ENCODE results near the gene SLC39A6. TPM values are rescaled to one million over a fixed set of nuclear protein-coding genes. Genes with fewer than 3 reads are reported as not detected.

SLC39A6 gene
- total RNA-seq, 2 donors from 2014 or later: 25.7 to 34.1 TPM

- Histone ChIP-seq H3K4me1 (ENCODE audit: control insufficient read depth, insufficient read depth, low read length) (peaks cover 8% of the 10 kb centered on the region), H3K4me3 (ENCODE audit: low read length) (no peak overlapping the region), H3K36me3 (ENCODE audit: control insufficient read depth, insufficient read depth, low read length) (peaks cover 88% of the 10 kb centered on the region), H3K27me3 (ENCODE audit: control insufficient read depth, insufficient read depth, low read length, poor library complexity, severe bottlenecking) (no peaks in the 10 kb centered on the region), H3K27ac (ENCODE audit: low read depth, low read length) (no peak overlapping the region), H3K9ac (ENCODE audit: extremely low read depth, low read length, poor library complexity, severe bottlenecking) (no peak overlapping the region), H3K9me3 (ENCODE audit: control insufficient read depth, low read length) (no peaks in the 10 kb centered on the region)
- no peaks in the 10 kb centered on the region for H3K4me1 Mint-ChIP-seq
- WGBS, 2 experiments (ENCODE audit: insufficient coverage in 1 of 2, insufficient read length in 1 of 2): 95 to 100% methylated on average over 1 to 3 of the region's 4 CpGs
- no peak for DNase-seq
- no peaks in the 10 kb centered on the region for H3K27me3 Mint-ChIP-seq (ENCODE audit: insufficient read depth)
- H3K27ac Mint-ChIP-seq: no peak overlapping the region
- H3K9me3 Mint-ChIP-seq: no peaks in the 10 kb centered on the region
- H3K36me3 Mint-ChIP-seq (ENCODE audit: low read depth): peaks cover 77% of the 10 kb centered on the region
- no peak for TF ChIP-seq CTCF (conservative IDR thresholded peaks at IDR 0.05)
- no peak overlapping the region for H3K4me3 Mint-ChIP-seq
Measured at GRCh38 chr18:36141576-36141975, 12.4 kb upstream of the SLC39A6 start.

- no peaks in the 10 kb centered on the region for H3K27me3 ChIP-seq (ENCODE audit: control insufficient read depth, insufficient read depth, low read length, poor library complexity, severe bottlenecking)
- H3K9me3 ChIP-seq (ENCODE audit: control insufficient read depth, low read length): no peaks in the 10 kb centered on the region
- no peak overlapping the region for H3K4me3 ChIP-seq (ENCODE audit: low read length)
- Mint-ChIP-seq H3K27me3 (ENCODE audit: insufficient read depth) (no peaks in the 10 kb centered on the region), H3K36me3 (ENCODE audit: low read depth) (peaks cover 63% of the 10 kb centered on the region), H3K4me3 (no peak overlapping the region), H3K4me1 (no peaks in the 10 kb centered on the region), H3K9me3 (no peaks in the 10 kb centered on the region), H3K27ac (no peak overlapping the region)
- peaks cover 80% of the 10 kb centered on the region for H3K36me3 ChIP-seq (ENCODE audit: control insufficient read depth, insufficient read depth, low read length)
- TF ChIP-seq CTCF (conservative IDR thresholded peaks at IDR 0.05): no peak
- H3K4me1 ChIP-seq (ENCODE audit: control insufficient read depth, insufficient read depth, low read length): peaks cover 8% of the 10 kb centered on the region
- no peak overlapping the region for H3K27ac ChIP-seq (ENCODE audit: low read depth, low read length)
- 89% methylated on average over 5 of the region's 5 CpGs; no CpG with 5 or more reads in 1 of the 2 experiments for WGBS, 2 experiments (ENCODE audit: insufficient coverage in 1 of 2, insufficient read length in 1 of 2)
- DNase-seq: no peak
- H3K9ac ChIP-seq (ENCODE audit: extremely low read depth, low read length, poor library complexity, severe bottlenecking): no peak overlapping the region
Measured at GRCh38 chr18:36139245-36139644, 10.1 kb upstream of the SLC39A6 start.

GRCh38 chr18:36135264-36135663 is 6.1 kb upstream of the SLC39A6 start:
- no CpG with 5 or more reads among the region's 1 CpG for WGBS, 2 experiments (ENCODE audit: insufficient coverage in 1 of 2, insufficient read length in 1 of 2)
- Mint-ChIP-seq H3K36me3 (ENCODE audit: low read depth) (peaks cover 38% of the 10 kb centered on the region), H3K27ac (no peak overlapping the region), H3K27me3 (ENCODE audit: insufficient read depth) (no peaks in the 10 kb centered on the region), H3K4me1 (peaks cover 13% of the 10 kb centered on the region), H3K9me3 (no peaks in the 10 kb centered on the region), H3K4me3 (no peak overlapping the region)
- Histone ChIP-seq H3K36me3 (ENCODE audit: control insufficient read depth, insufficient read depth, low read length) (peaks cover 45% of the 10 kb centered on the region), H3K4me1 (ENCODE audit: control insufficient read depth, insufficient read depth, low read length) (peaks cover 8% of the 10 kb centered on the region), H3K27ac (ENCODE audit: low read depth, low read length) (no peak overlapping the region), H3K4me3 (ENCODE audit: low read length) (no peak overlapping the region), H3K9me3 (ENCODE audit: control insufficient read depth, low read length) (no peaks in the 10 kb centered on the region), H3K9ac (ENCODE audit: extremely low read depth, low read length, poor library complexity, severe bottlenecking) (no peak overlapping the region), H3K27me3 (ENCODE audit: control insufficient read depth, insufficient read depth, low read length, poor library complexity, severe bottlenecking) (no peaks in the 10 kb centered on the region)
- DNase-seq: no peak
- no peak for TF ChIP-seq CTCF (conservative IDR thresholded peaks at IDR 0.05)
